Glutamatergic neuron (in vitro differentiated cells): Measurements from ENCODE around the gene TEDC1. TPM values are rescaled to one million over a fixed set of nuclear protein-coding genes. Genes with fewer than 3 reads are reported as not detected.

ENCODE experiments used
- DNase-seq: peaks from one replicate; pipeline ENCODE4 v3.0.0; 2022
- H3K27ac Mint-ChIP-seq: one replicate; pipeline ENCODE4 v1.8.0; 2020; ENCODE audit warnings: mild to moderate bottlenecking, mixed read lengths, inconsistent platforms; ENCODE audit not compliant: unreplicated experiment
- H3K27me3 Mint-ChIP-seq: one replicate; pipeline ENCODE4 v1.8.0; 2020; ENCODE audit warnings: mild to moderate bottlenecking, moderate library complexity, mixed read lengths, inconsistent platforms; ENCODE audit not compliant: unreplicated experiment
- H3K36me3 Mint-ChIP-seq: one replicate; pipeline ENCODE4 v1.8.0; 2020; ENCODE audit warnings: mild to moderate bottlenecking, mixed read lengths, inconsistent platforms; ENCODE audit not compliant: unreplicated experiment
- H3K4me1 Mint-ChIP-seq: one replicate; pipeline ENCODE4 v1.8.0; 2020; ENCODE audit warnings: mild to moderate bottlenecking, low read depth, mixed read lengths, inconsistent platforms; ENCODE audit not compliant: unreplicated experiment
- H3K4me3 Mint-ChIP-seq: one replicate; pipeline ENCODE4 v1.8.0; 2020; ENCODE audit warnings: mild to moderate bottlenecking, mixed read lengths, inconsistent platforms; ENCODE audit not compliant: unreplicated experiment
- H3K9me3 Mint-ChIP-seq: one replicate; pipeline ENCODE4 v1.8.0; 2020; ENCODE audit warnings: mild to moderate bottlenecking, moderate library complexity, mixed read lengths, inconsistent platforms; ENCODE audit not compliant: unreplicated experiment
- CTCF ChIP-seq: fragments of 200-600 bp; sonication (generic); IDR thresholded peaks from one replicate; pipeline ENCODE4 v1.5.0; 2021; ENCODE audit not compliant: partially characterized antibody, unreplicated experiment
- total RNA-seq: library from RNA; stranded (reverse); fragmentation: NEBNext Ultra II Directional; extraction: Animal tissue kit (Norgen Biotek cat#: 25700); gene quantifications from one replicate; pipeline ENCODE4 v1.2.1, GENCODE V29; 2021; ENCODE audit not compliant: unreplicated experiment

TEDC1 gene
- total RNA-seq, 1 donor from 2014 or later = 13.8 TPM

GRCh38 chr14:105486163-105486973 is 4.7 kb upstream of the TEDC1 start, which contains the start of gene CRIP1:
TSS of gene CRIP1 (plus strand) at chr14:105486886. CDS start at chr14:105487260, 374 bp downstream.
- Mint-ChIP-seq H3K36me3 (no peaks in the 10 kb centered on the region), H3K27me3 (peaks cover 18% of the 10 kb centered on the region)

GRCh38 chr14:105486974-105487448 is 4.0 kb upstream of the TEDC1 start:
- H3K4me1 Mint-ChIP-seq = peaks cover 7% of the 10 kb centered on the region

More at GRCh38 chr14:105486163-105486973, 4.7 kb upstream of the TEDC1 start, which contains the start of gene CRIP1:
- H3K9me3 Mint-ChIP-seq = peaks cover 5% of the 10 kb centered on the region
- H3K27ac Mint-ChIP-seq = no peak within 1 kb of the TSS
- DNase-seq = no peak
- TF ChIP-seq CTCF = no peak
- H3K4me3 Mint-ChIP-seq = no peak within 1 kb of the TSS
- peaks cover 9% of the 10 kb centered on the region for H3K4me1 Mint-ChIP-seq

GRCh38 chr14:105487449-105487985 is 3.5 kb upstream of the TEDC1 start:
- H3K9me3 Mint-ChIP-seq = peaks cover 5% of the 10 kb centered on the region
- TF ChIP-seq CTCF = no peak
- no peak overlapping the region for H3K4me3 Mint-ChIP-seq
- DNase-seq = no peak
- H3K4me1 Mint-ChIP-seq = peaks cover 4% of the 10 kb centered on the region
- H3K27ac Mint-ChIP-seq = no peak overlapping the region
- H3K36me3 Mint-ChIP-seq = no peaks in the 10 kb centered on the region
- peaks cover 21% of the 10 kb centered on the region for H3K27me3 Mint-ChIP-seq

More at GRCh38 chr14:105486974-105487448, 4.0 kb upstream of the TEDC1 start:
- Mint-ChIP-seq H3K36me3 (no peaks in the 10 kb centered on the region), H3K4me3 (no peak overlapping the region), H3K27ac (no peak overlapping the region), H3K27me3 (peaks cover 21% of the 10 kb centered on the region), H3K9me3 (peaks cover 7% of the 10 kb centered on the region)
- DNase-seq = no peak
- no peak for TF ChIP-seq CTCF

GRCh38 chr14:105487986-105488777 is 2.9 kb upstream of the TEDC1 start:
- H3K27me3 Mint-ChIP-seq = peaks cover 22% of the 10 kb centered on the region
- no peak for DNase-seq
- H3K27ac Mint-ChIP-seq = no peak overlapping the region
- H3K4me3 Mint-ChIP-seq = no peak overlapping the region
- H3K9me3 Mint-ChIP-seq = peaks cover 5% of the 10 kb centered on the region
- peaks cover 4% of the 10 kb centered on the region for H3K4me1 Mint-ChIP-seq
- no peaks in the 10 kb centered on the region for H3K36me3 Mint-ChIP-seq
- no peak for TF ChIP-seq CTCF
